SJCRH30 (cell line): ENCODE data around the gene GPR82. TPM values are rescaled to one million over a fixed set of nuclear protein-coding genes. Genes with fewer than 3 reads are reported as not detected.

Source experiments
- DNase-seq, 2 experiments: peaks; one replicate each; pipeline ENCODE4 v3.0.0-alpha.2; 2015 to 2020
- H3K27ac ChIP-seq: fragments of 250-450 bp; sonication (Bioruptor Pico); 2 replicates; pipeline ENCODE4 v1.5.1; 2020; ENCODE audit warnings: mild to moderate bottlenecking, moderate library complexity
- H3K27me3 ChIP-seq: fragments of 250-450 bp; sonication (Bioruptor Pico); 2 replicates; pipeline ENCODE4 v1.5.1; 2020; ENCODE audit warnings: mild to moderate bottlenecking, moderate library complexity
- H3K36me3 ChIP-seq: fragments of 250-450 bp; sonication (Bioruptor Pico); 2 replicates; pipeline ENCODE4 v1.5.1; 2020; ENCODE audit warnings: mild to moderate bottlenecking, moderate library complexity
- H3K4me1 ChIP-seq: fragments of 250-450 bp; sonication (Bioruptor Pico); 2 replicates; pipeline ENCODE4 v1.5.1; 2020; ENCODE audit warnings: mild to moderate bottlenecking, moderate library complexity
- H3K4me3 ChIP-seq: fragments of 250-450 bp; sonication (Bioruptor Pico); 2 replicates; pipeline ENCODE4 v1.5.1; 2020; ENCODE audit warnings: mild to moderate bottlenecking, moderate library complexity
- H3K9me3 ChIP-seq: fragments of 250-450 bp; sonication (Bioruptor Pico); replicated peaks from 2 replicates; pipeline ENCODE4 v1.5.1; 2020; ENCODE audit warnings: mild to moderate bottlenecking, moderate library complexity
- total RNA-seq: library from RNA; depleted of rRNA; stranded (reverse); fragments of >200 nt; shearing (Covaris generic); gene quantifications from 2 replicates; pipeline ENCODE4 v1.2.3, GENCODE V29; 2014; rRNA removed

GPR82 gene
- total RNA-seq, 1 experiment from 2014 or later = not detected

- no peak overlapping the region for H3K27ac ChIP-seq
- H3K27me3 ChIP-seq = no peaks in the 10 kb centered on the region
- no peak for DNase-seq
- H3K36me3 ChIP-seq = no peaks in the 10 kb centered on the region
- H3K4me3 ChIP-seq = no peak overlapping the region
- H3K4me1 ChIP-seq = no peaks in the 10 kb centered on the region
- H3K9me3 ChIP-seq = no peaks in the 10 kb centered on the region
Observed at GRCh38 chrX:41732260-41732659, 8.3 kb downstream of the GPR82 start.

- no peaks in the 10 kb centered on the region for H3K36me3 ChIP-seq
- H3K4me1 ChIP-seq = no peaks in the 10 kb centered on the region
- H3K4me3 ChIP-seq = no peak overlapping the region
- no peaks in the 10 kb centered on the region for H3K9me3 ChIP-seq
- no peak overlapping the region for H3K27ac ChIP-seq
- DNase-seq = no peak
- H3K27me3 ChIP-seq = no peaks in the 10 kb centered on the region
Observed at GRCh38 chrX:41733939-41734338, 10.0 kb downstream of the GPR82 start.

- peak; percentile 4 to 37 for DNase-seq
- Histone ChIP-seq H3K9me3 (no peaks in the 10 kb centered on the region), H3K27me3 (no peaks in the 10 kb centered on the region), H3K27ac (no peak overlapping the region), H3K4me1 (no peaks in the 10 kb centered on the region), H3K4me3 (no peak overlapping the region), H3K36me3 (no peaks in the 10 kb centered on the region)
Observed at GRCh38 chrX:41734530-41734929, 10.5 kb downstream of the GPR82 start.

GRCh38 chrX:41737065-41737464 lies 13.1 kb downstream of the GPR82 start:
- no peak overlapping the region for H3K4me3 ChIP-seq
- no peaks in the 10 kb centered on the region for H3K4me1 ChIP-seq
- DNase-seq = peak; percentile 18 to 61
- H3K36me3 ChIP-seq = no peaks in the 10 kb centered on the region
- H3K27ac ChIP-seq = peak overlapping the region; percentile 15; the same call in 1 of the 2 replicates
- no peaks in the 10 kb centered on the region for H3K9me3 ChIP-seq
- no peaks in the 10 kb centered on the region for H3K27me3 ChIP-seq

GRCh38 chrX:41739871-41740270 lies 15.9 kb downstream of the GPR82 start:
- H3K36me3 ChIP-seq = no peaks in the 10 kb centered on the region
- no peak for DNase-seq
- H3K27ac ChIP-seq = no peak overlapping the region
- no peaks in the 10 kb centered on the region for H3K4me1 ChIP-seq
- H3K27me3 ChIP-seq = no peaks in the 10 kb centered on the region
- no peak overlapping the region for H3K4me3 ChIP-seq
- no peaks in the 10 kb centered on the region for H3K9me3 ChIP-seq

GRCh38 chrX:41750716-41751115 lies 26.7 kb downstream of the GPR82 start:
- DNase-seq = no peak
- no peaks in the 10 kb centered on the region for H3K36me3 ChIP-seq
- no peaks in the 10 kb centered on the region for H3K27me3 ChIP-seq
- no peaks in the 10 kb centered on the region for H3K4me1 ChIP-seq
- H3K9me3 ChIP-seq = no peaks in the 10 kb centered on the region
- H3K4me3 ChIP-seq = no peak overlapping the region
- no peak overlapping the region for H3K27ac ChIP-seq

GRCh38 chrX:41758401-41758800 lies 34.4 kb downstream of the GPR82 start:
- no peaks in the 10 kb centered on the region for H3K4me1 ChIP-seq
- H3K4me3 ChIP-seq = no peak overlapping the region
- no peak for DNase-seq
- H3K9me3 ChIP-seq = no peaks in the 10 kb centered on the region
- no peaks in the 10 kb centered on the region for H3K27me3 ChIP-seq
- no peaks in the 10 kb centered on the region for H3K36me3 ChIP-seq
- no peak overlapping the region for H3K27ac ChIP-seq

DNA sequence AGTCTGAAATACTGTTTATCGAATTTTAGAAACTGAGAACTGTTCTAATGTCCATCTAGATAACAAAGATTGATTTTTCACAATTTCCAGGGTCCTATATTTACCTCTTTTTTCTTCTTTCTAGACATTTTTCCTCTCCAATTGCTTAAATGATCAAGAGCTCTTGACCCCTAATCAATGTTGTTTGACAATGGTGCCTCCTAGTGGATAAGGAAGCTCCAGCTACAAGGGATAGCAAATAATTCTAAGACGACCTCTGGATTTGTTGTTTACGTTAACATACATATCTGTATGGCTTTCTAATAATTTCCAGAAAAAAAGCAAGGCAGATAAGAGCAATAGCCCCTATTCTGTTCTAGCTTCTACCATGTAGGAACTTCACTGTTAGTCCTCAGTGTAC lies 35.8 kb downstream of the GPR82 start:
- Histone ChIP-seq H3K27me3 (no peaks in the 10 kb centered on the region), H3K27ac (no peak overlapping the region), H3K36me3 (no peaks in the 10 kb centered on the region), H3K4me3 (no peak overlapping the region), H3K9me3 (no peaks in the 10 kb centered on the region), H3K4me1 (no peaks in the 10 kb centered on the region)
- DNase-seq = peak in 1 of 2 experiments; percentile 25

- Histone ChIP-seq H3K27me3 (no peaks in the 10 kb centered on the region), H3K9me3 (no peaks in the 10 kb centered on the region), H3K4me3 (no peak overlapping the region), H3K36me3 (no peaks in the 10 kb centered on the region), H3K4me1 (no peaks in the 10 kb centered on the region), H3K27ac (no peak overlapping the region)
- no peak for DNase-seq
Observed at GRCh38 chrX:41761169-41761568, 37.2 kb downstream of the GPR82 start.

DNA sequence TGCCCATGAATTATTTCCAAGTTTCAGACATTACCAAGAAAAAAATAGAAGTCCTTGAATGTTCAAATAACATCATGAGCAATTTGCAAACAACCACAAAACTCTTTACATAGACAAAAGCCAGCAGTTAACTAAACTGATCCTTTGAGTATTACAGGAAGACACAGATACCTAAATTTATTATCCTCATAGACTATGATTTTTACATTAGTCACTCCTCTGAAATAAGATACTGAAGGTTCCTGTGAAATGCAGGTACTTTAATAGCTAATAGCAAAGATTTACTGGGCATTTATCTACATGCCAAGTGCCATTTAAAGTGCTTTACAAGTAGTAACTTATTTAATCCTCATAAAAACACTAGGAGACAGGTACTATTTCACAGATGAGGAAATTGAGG lies 37.7 kb downstream of the GPR82 start:
- Histone ChIP-seq H3K27ac (no peak overlapping the region), H3K4me1 (no peaks in the 10 kb centered on the region), H3K27me3 (no peaks in the 10 kb centered on the region), H3K9me3 (no peaks in the 10 kb centered on the region), H3K36me3 (no peaks in the 10 kb centered on the region), H3K4me3 (no peak overlapping the region)
- DNase-seq = no peak

DNA sequence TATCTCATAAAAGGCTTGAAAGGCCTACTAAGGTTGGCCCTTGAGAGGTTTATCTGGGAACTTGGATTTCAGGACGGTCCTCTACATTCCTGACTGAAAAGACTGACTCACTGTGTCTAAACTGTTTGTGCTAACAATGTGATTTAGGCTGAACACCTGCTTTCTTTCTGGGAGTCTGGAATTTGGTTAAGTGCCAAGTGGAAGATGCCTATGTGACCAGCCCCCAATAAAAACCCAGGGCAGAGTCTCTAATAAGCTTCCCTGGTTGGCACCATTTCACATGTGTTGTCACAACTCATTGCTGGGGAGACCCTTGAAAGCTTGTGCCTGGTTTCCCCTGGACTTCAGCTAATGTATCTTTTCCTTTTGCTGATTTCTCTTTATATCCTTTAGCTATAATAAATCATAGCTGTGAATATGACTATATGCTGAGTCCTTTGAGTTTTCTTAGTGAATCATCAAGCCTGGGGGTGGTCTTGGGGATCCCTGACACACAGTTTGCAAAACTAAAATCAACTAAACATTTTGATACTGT lies 55.1 kb downstream of the GPR82 start:
- H3K4me1 ChIP-seq = peaks cover 5% of the 10 kb centered on the region
- DNase-seq = peak; percentile 67 to 90
- H3K27ac ChIP-seq = peak overlapping the region; percentile 57
- no peaks in the 10 kb centered on the region for H3K27me3 ChIP-seq
- H3K4me3 ChIP-seq = no peak overlapping the region
- no peaks in the 10 kb centered on the region for H3K36me3 ChIP-seq
- H3K9me3 ChIP-seq = no peaks in the 10 kb centered on the region

Other genes starting within 250 kb of the GPR82 start
- not detected in 2 replicates for gene GPR34, start 35.2 kb upstream of the GPR82 start, total RNA-seq
- 37.8 and 43.0 TPM in 2 replicates for gene CASK, start 199.4 kb downstream of the GPR82 start, total RNA-seq